Left ventricle myocardium superior (tissue), 1 donor: ENCODE measurements around the gene PLEKHG5. TPM values are rescaled to one million over a fixed set of nuclear protein-coding genes. Genes with fewer than 3 reads are reported as not detected.
"Not testable (repeated sequence)": the region's sequence is repeated elsewhere in the genome, so short reads cannot be mapped to it uniquely, and the experiment has no call there.

Experiments used
- ATAC-seq: fragments of 200-7000 bp; cut with Tn5 transposase; one replicate; pipeline ENCODE4 v1.9.1; 2020; ENCODE audit warnings: mild to moderate bottlenecking, moderate library complexity
- DNase-seq: peaks from one replicate; pipeline ENCODE4 v3.0.0-alpha.2; 2020
- intact Hi-C: fragments of 100-400 bp; cut with micrococcal nuclease; formaldehyde crosslinking; loops from one replicate; pipeline ENCODE4 v1.11.0; 2022
- total RNA-seq: library from RNA; stranded (reverse); fragmentation: NEBNext Ultra II Directional; extraction: Animal tissue kit (Norgen Biotek cat#: 25700); gene quantifications from one replicate; pipeline ENCODE4 v1.2.1, GENCODE V29; 2021
- donor health status: DM: no; HTN: yes; CAD: no; lungs with severe emphysema.

The PLEKHG5 gene
- total RNA-seq, 1 donor from 2014 or later: 16.9 TPM

- ATAC-seq (peak; percentile 12), DNase-seq (no peak)
- intact Hi-C loops: no loop called here
These were observed 36.4 kb downstream of the PLEKHG5 start for GRCh38 chr1:6454856-6455751.

GRCh38 chr1:6453895-6454855 is 37.3 kb downstream of the PLEKHG5 start:
- DNase-seq, ATAC-seq: not testable (repeated sequence)

GRCh38 chr1:6450943-6451373 is 40.5 kb downstream of the PLEKHG5 start:
- DNase-seq: no peak
- intact Hi-C loops: no loop called here
- ATAC-seq: no peak

More at GRCh38 chr1:6453895-6454855, 37.3 kb downstream of the PLEKHG5 start:
- intact Hi-C loops: not testable (repeated sequence)

GRCh38 chr1:6450486-6450885 is 41.0 kb downstream of the PLEKHG5 start:
- intact Hi-C loops, DNase-seq, ATAC-seq: not testable (repeated sequence)

GRCh38 chr1:6450005-6450450 is 41.4 kb downstream of the PLEKHG5 start:
- no peak for DNase-seq
- ATAC-seq: no peak
- intact Hi-C loops: no loop called here

GRCh38 chr1:6448749-6449631 is 42.5 kb downstream of the PLEKHG5 start:
- intact Hi-C loops: no loop called here
- DNase-seq (peak; percentile 57), ATAC-seq (peak; percentile 55)

- intact Hi-C loops: no loop called here
- ATAC-seq (peak; percentile 11), DNase-seq (no peak)
These were observed 43.4 kb downstream of the PLEKHG5 start for GRCh38 chr1:6447818-6448748.

GRCh38 chr1:6447016-6447817 is 44.2 kb downstream of the PLEKHG5 start:
- intact Hi-C loops: no loop called here
- ATAC-seq: no peak
- no peak for DNase-seq

- intact Hi-C loops: no loop called here
- DNase-seq (no peak), ATAC-seq (no peak)
These were observed 44.8 kb downstream of the PLEKHG5 start for GRCh38 chr1:6446665-6447015.

- DNase-seq, ATAC-seq, intact Hi-C loops: not testable (repeated sequence)
These were observed 45.5 kb downstream of the PLEKHG5 start for GRCh38 chr1:6445929-6446328.

- DNase-seq (peak; percentile 54), ATAC-seq (peak; percentile 51)
- intact Hi-C loops: no loop called here
These were observed 46.3 kb downstream of the PLEKHG5 start for GRCh38 chr1:6445062-6445763.

GRCh38 chr1:6444377-6444776 is 47.1 kb downstream of the PLEKHG5 start:
- no peak for DNase-seq
- intact Hi-C loops: no loop called here
- ATAC-seq: no peak

- intact Hi-C loops: no loop called here
- ATAC-seq (no peak), DNase-seq (no peak)
These were observed 47.9 kb downstream of the PLEKHG5 start for GRCh38 chr1:6443339-6444115.

- ATAC-seq (no peak), DNase-seq (no peak)
- intact Hi-C loops: no loop called here
These were observed 49.9 kb downstream of the PLEKHG5 start for GRCh38 chr1:6441586-6441985.
